RWPE2 (cell line): ENCODE results near the gene ASB2.

ENCODE experiments used
- ATAC-seq: fragments of 200-7000 bp; cut with Tn5 transposase; 3 replicates; pipeline ENCODE4 v1.9.1; 2021; ENCODE audit warnings: low read depth
- DNase-seq: peaks from one replicate; pipeline ENCODE4 v3.0.0-alpha.2; 2020; ENCODE audit warnings: low spot score
- H3K27ac ChIP-seq: fragments of 450-650 bp; 2 replicates; pipeline ENCODE4 v1.5.1; 2017; ENCODE audit warnings: mild to moderate bottlenecking; ENCODE audit not compliant: poor library complexity, severe bottlenecking
- H3K27me3 ChIP-seq: fragments of 250-450 bp; sonication (Bioruptor Pico); 2 replicates; pipeline ENCODE4 v1.5.1; 2021; ENCODE audit warnings: mild to moderate bottlenecking, moderate library complexity; ENCODE audit not compliant: insufficient read depth, poor library complexity, severe bottlenecking
- H3K36me3 ChIP-seq: fragments of 250-450 bp; sonication (Bioruptor Pico); 2 replicates; pipeline ENCODE4 v1.5.1; 2020; ENCODE audit warnings: low read depth, mild to moderate bottlenecking, moderate library complexity
- H3K4me1 ChIP-seq: fragments of 250-450 bp; sonication (Bioruptor Pico); 2 replicates; pipeline ENCODE4 v1.5.1; 2021; ENCODE audit warnings: mild to moderate bottlenecking, moderate library complexity; ENCODE audit not compliant: insufficient read depth, poor library complexity, severe bottlenecking
- H3K4me3 ChIP-seq: fragments of 250-450 bp; sonication (Bioruptor Pico); 2 replicates; pipeline ENCODE4 v1.5.1; 2021; ENCODE audit warnings: mild to moderate bottlenecking, moderate library complexity; ENCODE audit not compliant: severe bottlenecking
- H3K9me3 ChIP-seq: fragments of 250-450 bp; sonication (Bioruptor Pico); 2 replicates; pipeline ENCODE4 v1.5.1; 2021; ENCODE audit warnings: mild to moderate bottlenecking, moderate library complexity; ENCODE audit not compliant: severe bottlenecking
- CTCF ChIP-seq: fragments of 450-650 bp; IDR thresholded peaks from one replicate; pipeline ENCODE4 v1.5.1; 2017; ENCODE audit warnings: mild to moderate bottlenecking, moderate library complexity; ENCODE audit not compliant: poor library complexity, severe bottlenecking

ASB2 gene

GRCh38 chr14:93936245-93936644 is 40.1 kb downstream of the ASB2 start:
- no peaks in the 10 kb centered on the region for H3K9me3 ChIP-seq
- H3K27ac ChIP-seq, result no peak overlapping the region
- ATAC-seq, result peak; percentile 19; the same call in 1 of the 3 replicates
- H3K27me3 ChIP-seq, result no peaks in the 10 kb centered on the region
- H3K4me3 ChIP-seq, result no peak overlapping the region
- DNase-seq, result no peak
- peaks cover 16% of the 10 kb centered on the region for H3K4me1 ChIP-seq
- H3K36me3 ChIP-seq, result no peaks in the 10 kb centered on the region
- peak; percentile 73 for TF ChIP-seq CTCF

GRCh38 chr14:93935213-93935612 is 41.2 kb downstream of the ASB2 start:
- Histone ChIP-seq H3K4me3 (no peak overlapping the region), H3K36me3 (no peaks in the 10 kb centered on the region), H3K4me1 (peaks cover 10% of the 10 kb centered on the region), H3K27me3 (no peaks in the 10 kb centered on the region), H3K27ac (no peak overlapping the region), H3K9me3 (no peaks in the 10 kb centered on the region)
- ATAC-seq, result no peak
- no peak for DNase-seq
- no peak for TF ChIP-seq CTCF

GRCh38 chr14:93932642-93933041 is 43.7 kb downstream of the ASB2 start:
- no peak overlapping the region for H3K4me3 ChIP-seq
- no peak for ATAC-seq
- no peaks in the 10 kb centered on the region for H3K27me3 ChIP-seq
- no peak for TF ChIP-seq CTCF
- DNase-seq, result no peak
- H3K36me3 ChIP-seq, result no peaks in the 10 kb centered on the region
- peaks cover 7% of the 10 kb centered on the region for H3K4me1 ChIP-seq
- H3K9me3 ChIP-seq, result no peaks in the 10 kb centered on the region
- no peak overlapping the region for H3K27ac ChIP-seq

GRCh38 chr14:93930989-93931307 is 45.4 kb downstream of the ASB2 start:
- DNase-seq, result no peak
- no peaks in the 10 kb centered on the region for H3K9me3 ChIP-seq
- H3K27ac ChIP-seq, result no peak overlapping the region
- H3K4me1 ChIP-seq, result no peaks in the 10 kb centered on the region
- no peaks in the 10 kb centered on the region for H3K27me3 ChIP-seq
- TF ChIP-seq CTCF, result no peak
- H3K36me3 ChIP-seq, result no peaks in the 10 kb centered on the region
- H3K4me3 ChIP-seq, result no peak overlapping the region
- ATAC-seq, result no peak

- no peaks in the 10 kb centered on the region for H3K9me3 ChIP-seq
- H3K36me3 ChIP-seq, result no peaks in the 10 kb centered on the region
- H3K27me3 ChIP-seq, result no peaks in the 10 kb centered on the region
- no peaks in the 10 kb centered on the region for H3K4me1 ChIP-seq
- no peak for ATAC-seq
- no peak for TF ChIP-seq CTCF
- no peak overlapping the region for H3K27ac ChIP-seq
- no peak overlapping the region for H3K4me3 ChIP-seq
- DNase-seq, result no peak
Observed at GRCh38 chr14:93930296-93930988, 45.9 kb downstream of the ASB2 start.
